ENCODE results near the gene EFS. TPM values are rescaled to one million over a fixed set of nuclear protein-coding genes. Genes with fewer than 3 reads are reported as not detected.

Gene EFS
- polyA plus RNA-seq, 1 donor (not counting 4 experiments of a cell fraction or from before 2014, with no cell fraction given), result 1.4 TPM

GRCh38 chr14:23307687-23308644 lies 57.0 kb downstream of the EFS start:
- peak overlapping the region; percentile 81 to 92 (median 90) for H3K4me3 ChIP-seq (ENCODE audit: control insufficient read depth in 2 of 3, extremely low read depth in 1 of 3, insufficient read depth in 2 of 3, low read depth in 1 of 3, low read length in 3 of 3)
- H4K20me1 ChIP-seq (ENCODE audit: control insufficient read depth, extremely low read depth, insufficient read depth, low read length), result peaks cover 5% of the 10 kb centered on the region
- no peaks in the 10 kb centered on the region for H3K27me3 ChIP-seq (ENCODE audit: control insufficient read depth, extremely low read depth, insufficient read depth, low read length)
- no peak for DNase-seq (ENCODE audit: low read depth, low spot score)
- H3K9ac ChIP-seq (ENCODE audit: control insufficient read depth, extremely low read depth, insufficient read depth, low read length), result peak overlapping the region; percentile 98
- TF ChIP-seq EZH2 (IDR thresholded peaks at IDR 0.05; ENCODE audit: low read length), result no peak
- TF ChIP-seq, protein P1, sequence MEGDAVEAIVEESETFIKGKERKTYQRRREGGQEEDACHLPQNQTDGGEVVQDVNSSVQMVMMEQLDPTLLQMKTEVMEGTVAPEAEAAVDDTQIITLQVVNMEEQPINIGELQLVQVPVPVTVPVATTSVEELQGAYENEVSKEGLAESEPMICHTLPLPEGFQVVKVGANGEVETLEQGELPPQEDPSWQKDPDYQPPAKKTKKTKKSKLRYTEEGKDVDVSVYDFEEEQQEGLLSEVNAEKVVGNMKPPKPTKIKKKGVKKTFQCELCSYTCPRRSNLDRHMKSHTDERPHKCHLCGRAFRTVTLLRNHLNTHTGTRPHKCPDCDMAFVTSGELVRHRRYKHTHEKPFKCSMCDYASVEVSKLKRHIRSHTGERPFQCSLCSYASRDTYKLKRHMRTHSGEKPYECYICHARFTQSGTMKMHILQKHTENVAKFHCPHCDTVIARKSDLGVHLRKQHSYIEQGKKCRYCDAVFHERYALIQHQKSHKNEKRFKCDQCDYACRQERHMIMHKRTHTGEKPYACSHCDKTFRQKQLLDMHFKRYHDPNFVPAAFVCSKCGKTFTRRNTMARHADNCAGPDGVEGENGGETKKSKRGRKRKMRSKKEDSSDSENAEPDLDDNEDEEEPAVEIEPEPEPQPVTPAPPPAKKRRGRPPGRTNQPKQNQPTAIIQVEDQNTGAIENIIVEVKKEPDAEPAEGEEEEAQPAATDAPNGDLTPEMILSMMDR (optimal IDR thresholded peaks at IDR 0.05 in 1 of 3, IDR thresholded peaks at IDR 0.05 in 1 of 3, conservative IDR thresholded peaks at IDR 0.05 in 1 of 3; ENCODE audit: extremely low read depth in 1 of 3, insufficient read depth in 2 of 3, low read length in 3 of 3), result no peak
- peak; percentile 66 for FAIRE-seq
- peaks cover 4% of the 10 kb centered on the region for H3K9me1 ChIP-seq (ENCODE audit: control insufficient read depth, extremely low read depth, insufficient read depth, low read length)
- H3K27ac ChIP-seq (ENCODE audit: control insufficient read depth, insufficient read depth, low read length), result peak overlapping the region; percentile 92
- no peaks in the 10 kb centered on the region for H3K9me3 ChIP-seq (ENCODE audit: control insufficient read depth, low read depth, low read length)
- H2AFZ ChIP-seq (ENCODE audit: control insufficient read depth, low read length), result no peak overlapping the region
- H3K79me2 ChIP-seq (ENCODE audit: control insufficient read depth, insufficient read depth, low read length), result peaks cover 56% of the 10 kb centered on the region
- peak overlapping the region; percentile 86 for H3K4me2 ChIP-seq (ENCODE audit: control insufficient read depth, extremely low read depth, insufficient read depth, low read depth, low read length)
- H3K4me1 ChIP-seq (ENCODE audit: control insufficient read depth, extremely low read depth, insufficient read depth, low read length), result peaks cover 34% of the 10 kb centered on the region
- dilution Hi-C loops (cut with MboI; ENCODE audit: extremely low pct_ligation_motif_present, low sequenced_read_pairs), result no loop called here
- H3K36me3 ChIP-seq (ENCODE audit: control insufficient read depth in 2 of 2, extremely low read depth in 1 of 2, insufficient read depth in 2 of 2, low read length in 2 of 2), result peaks cover 25 to 34% of the 10 kb centered on the region in 2 experiments

GRCh38 chr14:23307146-23307530 lies 57.8 kb downstream of the EFS start:
- Histone ChIP-seq H3K4me1 (ENCODE audit: control insufficient read depth, extremely low read depth, insufficient read depth, low read length) (peaks cover 38% of the 10 kb centered on the region), H2AFZ (ENCODE audit: control insufficient read depth, low read length) (no peak overlapping the region), H3K79me2 (ENCODE audit: control insufficient read depth, insufficient read depth, low read length) (peaks cover 51% of the 10 kb centered on the region), H3K9me3 (ENCODE audit: control insufficient read depth, low read depth, low read length) (no peaks in the 10 kb centered on the region), H3K36me3 (ENCODE audit: control insufficient read depth in 2 of 2, extremely low read depth in 1 of 2, insufficient read depth in 2 of 2, low read length in 2 of 2) (peaks cover 25 to 32% of the 10 kb centered on the region in 2 experiments), H3K27me3 (ENCODE audit: control insufficient read depth, extremely low read depth, insufficient read depth, low read length) (no peaks in the 10 kb centered on the region), H3K27ac (ENCODE audit: control insufficient read depth, insufficient read depth, low read length) (peak overlapping the region; percentile 92), H3K4me3 (ENCODE audit: control insufficient read depth in 2 of 3, extremely low read depth in 1 of 3, insufficient read depth in 2 of 3, low read depth in 1 of 3, low read length in 3 of 3) (peak overlapping the region; percentile 81 to 92 (median 90)), H4K20me1 (ENCODE audit: control insufficient read depth, extremely low read depth, insufficient read depth, low read length) (peaks cover 5% of the 10 kb centered on the region), H3K9ac (ENCODE audit: control insufficient read depth, extremely low read depth, insufficient read depth, low read length) (peak overlapping the region; percentile 98), H3K4me2 (ENCODE audit: control insufficient read depth, extremely low read depth, insufficient read depth, low read depth, low read length) (peak overlapping the region; percentile 86), H3K9me1 (ENCODE audit: control insufficient read depth, extremely low read depth, insufficient read depth, low read length) (peaks cover 4% of the 10 kb centered on the region)
- no peak for FAIRE-seq
- dilution Hi-C loops (cut with MboI; ENCODE audit: extremely low pct_ligation_motif_present, low sequenced_read_pairs), result no loop called here
- DNase-seq (ENCODE audit: low read depth, low spot score), result no peak
- TF ChIP-seq, protein P1 (optimal IDR thresholded peaks at IDR 0.05 in 1 of 3, IDR thresholded peaks at IDR 0.05 in 1 of 3, conservative IDR thresholded peaks at IDR 0.05 in 1 of 3; ENCODE audit: extremely low read depth in 1 of 3, insufficient read depth in 2 of 3, low read length in 3 of 3), result no peak
